HG02642 (cell line): ENCODE results near the gene OR2C1.

Experiments used
- ATAC-seq: cut with Tn5 transposase; IDR thresholded peaks from one replicate; pipeline ENCODE4 v1.9.1; 2021; ENCODE audit warnings: mild to moderate bottlenecking; ENCODE audit not compliant: unreplicated experiment, poor library complexity

OR2C1 gene

GRCh38 chr16:3355589-3355988, at the start of gene OR2C1:
OR2C1 (plus strand) TSS chr16:3355889; CDS start chr16:3355941, 52 bp downstream.
- ATAC-seq, result no peak

- ATAC-seq, result no peak
These were observed 49.6 kb upstream of the OR2C1 start for GRCh38 chr16:3306078-3306477.

- no peak for ATAC-seq
These were observed 44.2 kb upstream of the OR2C1 start for GRCh38 chr16:3311496-3311895.

- ATAC-seq, result no peak
These were observed 38.2 kb upstream of the OR2C1 start for GRCh38 chr16:3317315-3317999.

GRCh38 chr16:3321816-3322215, 33.9 kb upstream of the OR2C1 start:
- no peak for ATAC-seq

- no peak for ATAC-seq
These were observed 28.2 kb upstream of the OR2C1 start for GRCh38 chr16:3327514-3327913.

- ATAC-seq, result no peak
These were observed 27.6 kb upstream of the OR2C1 start for GRCh38 chr16:3328104-3328503.

- ATAC-seq, result no peak
These were observed 27.0 kb upstream of the OR2C1 start for GRCh38 chr16:3328643-3329042.

- no peak for ATAC-seq
These were observed 9.6 kb upstream of the OR2C1 start for GRCh38 chr16:3346041-3346440.

- ATAC-seq, result no peak
These were observed 8.1 kb upstream of the OR2C1 start for GRCh38 chr16:3347586-3347985.

- ATAC-seq, result no peak
These were observed 7.0 kb upstream of the OR2C1 start for GRCh38 chr16:3348547-3349167.

- ATAC-seq, result no peak
These were observed 6.5 kb upstream of the OR2C1 start for GRCh38 chr16:3349175-3349574.

GRCh38 chr16:3356118-3356517, 429 bp downstream of the OR2C1 start:
- no peak for ATAC-seq

GRCh38 chr16:3358871-3359270, 3.2 kb downstream of the OR2C1 start:
- ATAC-seq, result no peak

GRCh38 chr16:3362931-3363330, 7.2 kb downstream of the OR2C1 start:
- ATAC-seq, result no peak

- no peak for ATAC-seq
These were observed 8.1 kb downstream of the OR2C1 start for GRCh38 chr16:3363793-3364192.

- peak; percentile 62 for ATAC-seq
These were observed 9.2 kb downstream of the OR2C1 start for GRCh38 chr16:3364774-3365427.

GRCh38 chr16:3369073-3369472, 13.4 kb downstream of the OR2C1 start:
- no peak for ATAC-seq

- no peak for ATAC-seq
These were observed 20.0 kb downstream of the OR2C1 start for GRCh38 chr16:3375680-3376079.

GRCh38 chr16:3377917-3378316, 22.2 kb downstream of the OR2C1 start:
- no peak for ATAC-seq

GRCh38 chr16:3383045-3383448, 27.4 kb downstream of the OR2C1 start:
- no peak for ATAC-seq

- no peak for ATAC-seq
These were observed 32.6 kb downstream of the OR2C1 start for GRCh38 chr16:3388325-3388724.
